Measurements from ENCODE around the gene ARHGAP6.
"Not testable (repeated sequence)": the region's sequence is repeated elsewhere in the genome, so short reads cannot be mapped to it uniquely, and the experiment has no call there.

Gene ARHGAP6

DNA sequence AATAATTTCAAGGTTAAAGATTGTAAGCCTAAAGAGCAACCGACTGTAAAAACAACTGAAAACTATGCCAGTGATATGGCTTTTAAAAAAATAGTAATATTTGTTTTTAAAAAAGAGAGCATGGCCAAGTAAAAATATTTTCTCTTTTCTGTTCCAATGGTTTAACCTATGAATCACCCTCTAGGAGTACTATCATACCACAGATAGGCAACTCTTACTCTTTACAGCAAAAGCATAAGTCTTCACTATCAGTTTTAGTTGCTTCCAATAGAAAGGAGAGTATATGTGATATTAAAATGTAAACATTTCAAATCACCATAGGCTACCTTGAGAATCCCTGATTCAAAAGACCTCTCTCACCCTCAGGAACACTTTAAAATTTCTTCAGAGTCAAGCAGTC, 269.9 kb downstream of the ARHGAP6 start:
- no peak for DNase-seq (ENCODE audit: low read depth)

DNA sequence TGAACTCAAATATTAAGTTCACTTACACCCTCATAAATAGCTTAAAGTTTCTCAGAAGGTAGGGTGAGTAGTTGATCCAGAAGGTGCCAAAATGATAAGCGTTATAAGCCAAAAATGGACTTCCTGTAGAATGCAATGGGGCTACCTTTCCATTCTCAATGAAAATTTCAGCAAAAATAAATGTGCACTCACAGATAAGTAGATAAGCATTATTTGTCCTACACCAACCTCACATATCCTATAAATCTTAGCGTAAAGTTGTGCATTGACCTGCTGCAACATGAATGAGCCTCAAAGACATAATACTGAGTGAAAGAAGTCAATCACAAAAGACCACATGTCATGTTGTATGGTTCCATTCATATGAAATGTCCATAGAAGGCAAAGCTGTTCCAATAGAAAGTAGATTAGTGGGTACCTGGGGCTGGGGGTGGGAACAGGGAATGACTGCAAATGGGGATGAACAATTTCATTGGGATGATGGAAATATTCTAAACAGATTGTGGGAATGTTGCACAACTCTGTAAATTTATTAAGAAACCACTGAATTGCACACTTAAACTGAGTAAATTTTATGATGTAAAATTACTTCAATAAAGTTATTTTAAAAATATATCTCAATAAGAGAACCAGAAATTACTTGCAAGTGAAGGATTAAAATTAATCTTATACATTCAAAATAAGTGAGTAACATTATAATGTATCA, 271.6 kb downstream of the ARHGAP6 start:
- no peak for DNase-seq (ENCODE audit: low read depth)

DNA sequence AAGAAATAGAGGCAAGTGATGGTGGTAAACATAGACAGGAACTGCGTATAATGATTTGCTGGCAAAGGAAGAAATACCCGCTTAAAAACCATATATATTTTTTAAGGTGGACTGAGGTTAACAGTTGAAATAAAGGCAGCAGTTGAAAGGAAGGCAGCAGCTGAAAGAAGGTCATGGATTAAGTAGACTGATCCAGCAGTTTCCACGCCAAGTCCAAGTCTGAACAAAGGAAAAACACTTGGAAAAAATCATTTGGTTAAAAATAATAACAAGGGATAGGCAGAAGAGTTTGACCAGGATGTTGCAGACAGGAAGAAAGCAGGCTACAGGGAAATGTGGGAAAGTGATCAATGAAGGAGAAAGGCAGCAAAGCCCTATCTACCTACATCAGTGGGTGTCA, 278.9 kb downstream of the ARHGAP6 start:
- no peak for DNase-seq (ENCODE audit: low read depth)

DNA sequence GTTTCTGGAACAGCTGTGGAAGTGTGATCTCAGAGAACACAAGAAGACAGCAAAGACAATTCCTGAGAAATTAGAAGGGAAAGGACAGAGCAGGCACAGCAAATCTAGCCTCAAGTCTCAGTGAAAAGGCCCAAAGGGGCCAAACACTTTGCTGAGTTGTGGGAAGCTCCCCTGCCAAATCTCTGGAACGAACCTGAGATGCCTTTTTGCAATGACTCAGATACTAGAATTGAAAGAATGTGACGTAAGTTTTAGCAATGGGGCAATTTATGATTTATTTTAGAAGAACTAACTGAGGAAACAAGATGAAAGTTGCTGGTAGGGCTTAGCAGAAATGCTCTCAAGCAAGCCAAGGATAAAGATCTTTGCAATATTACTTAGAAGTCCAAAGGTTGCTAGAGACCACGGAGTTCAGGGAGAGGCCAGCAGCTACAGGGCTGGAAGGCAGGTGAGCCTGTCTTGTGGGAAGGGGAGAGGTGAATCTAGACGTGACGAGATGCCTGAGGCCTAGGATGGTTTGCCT, 279.7 kb downstream of the ARHGAP6 start:
- DNase-seq (ENCODE audit: low read depth): no peak

DNA sequence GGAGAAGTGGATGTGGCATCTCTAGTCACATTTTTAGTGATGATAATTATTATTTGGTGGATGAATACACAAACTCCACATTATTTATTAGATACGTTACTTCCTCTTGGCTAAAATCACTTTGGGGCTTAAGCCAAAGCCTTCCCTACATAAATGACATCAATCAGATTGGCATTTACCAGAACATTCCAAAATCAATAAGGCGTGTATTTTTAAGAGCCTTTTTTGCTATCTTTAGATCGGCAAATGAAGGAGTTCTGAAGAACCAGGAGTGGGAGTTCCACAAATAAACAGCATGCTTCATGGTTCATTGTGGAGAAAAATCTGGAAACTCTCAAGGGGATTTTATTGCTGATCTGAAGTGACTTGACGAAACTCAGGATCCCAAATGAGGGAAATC, 282.8 kb downstream of the ARHGAP6 start:
- DNase-seq (ENCODE audit: low read depth): no peak

DNA sequence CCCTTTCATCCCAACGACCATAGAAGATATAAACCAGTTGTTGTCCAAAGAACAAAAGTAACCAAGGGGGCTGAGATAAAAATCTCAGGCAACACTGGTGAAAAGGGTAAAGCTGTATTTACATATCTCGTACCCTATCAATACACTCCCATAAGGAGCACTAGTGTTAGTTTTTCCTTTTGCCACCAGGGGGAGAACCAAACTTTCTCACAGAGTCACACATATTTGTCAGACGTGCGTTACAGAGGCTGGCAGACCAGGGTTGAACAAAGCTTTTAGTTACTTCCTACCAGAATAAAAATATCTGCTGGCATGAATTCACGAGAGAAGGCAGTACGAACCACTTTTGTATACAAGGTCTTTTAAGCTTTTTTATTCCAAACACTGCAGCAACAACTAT, 284.3 kb downstream of the ARHGAP6 start:
- no peak for DNase-seq (ENCODE audit: low read depth)

DNA sequence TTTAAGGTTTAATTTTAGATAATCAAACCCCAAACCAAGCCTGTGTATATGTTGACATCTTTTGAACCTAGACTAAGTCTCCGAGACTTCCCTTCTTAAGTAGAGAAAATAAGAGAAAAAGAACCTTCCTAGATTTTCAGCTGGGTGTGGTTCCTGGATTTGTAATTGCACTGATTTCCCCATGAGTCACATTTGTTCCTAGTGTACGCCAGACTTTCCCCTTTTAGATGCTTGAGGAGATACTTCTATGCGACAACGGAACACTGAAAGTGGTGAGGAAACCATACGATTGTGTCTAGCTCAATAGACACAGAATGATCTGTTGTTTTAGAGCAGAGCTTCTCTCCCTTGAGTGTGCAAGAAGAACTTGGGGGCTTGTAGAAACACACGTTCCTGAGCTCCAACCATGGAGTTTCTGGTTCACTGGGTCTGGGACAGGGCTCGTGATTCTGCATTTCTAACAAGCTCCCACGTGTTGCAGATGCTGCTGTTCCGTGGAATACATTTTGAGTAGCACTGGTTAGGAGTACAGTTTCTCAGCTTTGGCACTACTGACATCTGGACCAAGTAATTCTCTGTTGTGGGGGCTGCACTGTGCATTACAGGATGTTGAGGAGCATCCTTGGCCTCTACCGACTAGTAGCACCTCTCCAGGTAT, 285.4 kb downstream of the ARHGAP6 start:
- no peak for DNase-seq (ENCODE audit: low read depth)

DNA sequence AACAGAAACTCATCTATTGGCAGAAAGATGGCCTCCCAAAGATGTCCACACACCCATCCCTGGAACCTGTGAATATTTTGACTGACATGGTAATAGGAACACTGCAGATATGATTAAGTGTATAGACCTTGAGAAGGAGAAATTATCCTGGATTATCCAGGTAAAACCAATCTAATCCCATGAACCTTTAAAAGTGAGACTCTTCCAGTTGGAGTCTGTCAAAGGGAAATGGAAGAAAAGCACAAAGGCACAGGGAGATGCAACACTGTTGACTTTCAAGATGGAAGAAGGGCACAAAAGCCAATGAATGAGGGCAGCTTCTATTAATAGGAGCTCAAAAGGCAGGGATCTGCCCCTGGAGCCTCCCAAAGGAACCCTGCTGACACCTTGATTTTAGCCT, 289.6 kb downstream of the ARHGAP6 start:
- DNase-seq (ENCODE audit: low read depth): no peak

DNA sequence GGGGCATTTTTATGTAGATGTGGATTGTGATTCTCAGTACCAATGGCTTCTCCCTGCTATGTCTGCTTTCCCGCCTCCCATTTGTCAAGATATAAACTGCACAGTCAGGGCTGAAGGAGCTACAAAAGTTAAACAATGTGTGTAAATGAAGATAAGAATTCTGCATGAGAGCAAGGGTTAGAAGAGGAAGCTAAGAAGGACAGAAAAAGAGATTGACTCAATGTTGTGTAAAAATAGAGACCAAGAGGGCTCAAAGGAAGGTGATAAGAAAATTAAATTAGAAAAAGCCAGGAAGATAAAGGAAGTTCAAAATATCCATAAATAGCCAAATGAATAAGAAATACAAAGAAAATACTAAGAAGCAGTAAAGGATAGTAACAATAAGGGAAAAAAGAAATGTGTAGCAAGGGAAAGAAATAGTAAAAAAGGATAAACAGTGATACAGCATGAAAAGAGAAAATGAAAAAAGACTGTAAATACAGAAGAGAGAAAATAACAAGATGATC, 290.1 kb downstream of the ARHGAP6 start:
- no peak for DNase-seq (ENCODE audit: low read depth)

DNA sequence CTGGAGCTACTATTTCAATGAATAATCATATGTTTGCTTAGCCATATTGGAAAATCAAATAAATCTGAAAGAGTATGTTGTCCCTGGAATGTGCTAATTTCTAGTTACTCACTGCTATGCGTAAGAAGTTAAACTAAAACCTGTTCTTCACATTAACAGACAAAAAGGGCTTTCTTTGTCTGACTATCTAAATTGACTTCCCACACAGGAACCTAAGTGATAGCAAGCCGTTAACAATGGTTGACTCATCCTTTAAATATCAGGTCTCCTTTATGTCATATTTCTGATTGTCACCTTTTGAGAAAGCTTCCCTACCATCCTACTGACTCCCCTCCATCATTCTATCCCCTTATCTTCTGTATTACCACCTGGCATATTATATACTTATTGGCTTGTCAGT, 291.1 kb downstream of the ARHGAP6 start:
- no peak for DNase-seq (ENCODE audit: low read depth)

DNA sequence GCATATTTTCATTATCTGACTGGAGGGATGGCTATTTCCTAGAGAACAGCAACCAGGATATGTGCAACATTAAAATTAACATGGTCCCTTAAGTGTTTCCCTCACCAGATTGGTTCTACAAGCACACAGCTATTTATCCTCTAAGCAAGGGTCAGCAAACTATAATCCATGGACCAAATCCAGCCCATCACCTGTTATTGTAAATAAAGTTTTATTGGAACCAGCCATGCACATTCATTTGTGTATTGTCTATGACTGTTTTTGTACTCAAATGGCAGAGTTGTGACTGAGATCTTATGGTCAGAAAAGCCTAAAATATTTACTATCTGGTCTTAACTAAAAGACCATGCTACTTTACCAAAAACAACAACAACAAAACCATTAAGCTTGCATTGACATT, 294.6 kb downstream of the ARHGAP6 start:
- DNase-seq (ENCODE audit: low read depth): no peak

DNA sequence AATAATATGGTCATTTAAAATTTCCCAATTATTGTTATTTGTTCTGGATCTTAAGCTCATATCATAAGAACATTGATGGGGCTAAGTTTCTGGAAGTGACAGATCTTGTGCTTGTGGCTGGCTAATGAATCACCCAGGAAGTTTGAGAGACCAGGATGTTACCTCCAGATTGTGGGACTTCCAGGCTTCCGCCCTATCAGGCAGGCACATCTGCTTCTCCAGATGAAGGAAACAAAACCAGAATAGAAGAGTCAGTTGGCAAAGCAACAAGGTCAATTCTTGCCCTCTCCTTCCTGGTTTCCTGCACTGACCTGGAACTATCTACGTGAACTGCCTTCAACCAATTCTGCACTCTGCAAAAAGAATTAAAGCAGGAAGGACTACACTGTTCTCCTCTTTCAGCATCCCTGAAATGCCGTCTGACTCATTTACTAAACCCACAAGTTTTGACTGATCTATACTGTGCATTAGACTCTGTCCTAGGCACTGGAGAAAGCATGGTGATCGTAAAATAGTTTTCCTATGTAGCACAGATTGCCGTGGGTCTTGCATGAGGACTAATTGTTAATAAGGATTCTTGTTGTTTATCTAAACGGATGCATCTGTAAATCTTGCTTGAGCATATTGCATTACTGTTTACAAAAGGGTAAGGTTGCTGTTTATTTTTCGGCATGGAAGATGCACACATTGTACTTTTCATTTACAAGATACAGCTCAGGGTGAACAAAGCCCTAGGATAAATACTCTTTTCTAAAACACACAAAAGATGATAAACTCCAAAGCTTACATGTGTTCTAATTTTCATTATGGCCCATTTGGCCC, 297.9 kb downstream of the ARHGAP6 start:
- no peak for DNase-seq (ENCODE audit: low read depth)

DNA sequence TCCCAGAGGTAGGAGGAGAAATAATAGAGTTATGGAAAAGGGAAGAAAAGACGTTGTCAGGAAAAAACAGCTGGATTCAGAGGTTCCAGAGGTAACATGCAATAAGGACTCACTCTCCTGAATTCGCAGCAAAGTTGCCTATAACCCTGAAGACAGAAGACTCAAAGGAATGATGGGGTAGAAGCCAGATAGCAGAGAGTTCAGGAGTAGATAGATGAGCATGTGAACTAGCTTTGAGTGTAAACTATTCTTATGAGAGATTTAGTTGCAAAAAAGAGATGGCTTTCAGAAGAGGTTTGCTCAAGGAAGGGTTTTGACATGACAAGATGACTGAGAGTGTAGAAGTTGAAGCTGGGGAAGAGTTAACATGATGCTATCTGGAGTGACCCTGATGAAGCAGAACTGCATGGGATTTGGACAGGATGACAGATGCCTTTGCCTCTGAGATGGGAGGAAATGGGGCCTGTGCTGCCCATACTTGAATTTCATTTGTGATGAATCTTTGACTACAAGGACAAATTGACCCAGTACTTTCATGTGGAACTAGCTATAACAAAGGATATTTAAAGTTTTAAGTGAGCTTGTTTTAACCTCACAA, 298.6 kb downstream of the ARHGAP6 start:
- DNase-seq (ENCODE audit: low read depth): no peak

DNA sequence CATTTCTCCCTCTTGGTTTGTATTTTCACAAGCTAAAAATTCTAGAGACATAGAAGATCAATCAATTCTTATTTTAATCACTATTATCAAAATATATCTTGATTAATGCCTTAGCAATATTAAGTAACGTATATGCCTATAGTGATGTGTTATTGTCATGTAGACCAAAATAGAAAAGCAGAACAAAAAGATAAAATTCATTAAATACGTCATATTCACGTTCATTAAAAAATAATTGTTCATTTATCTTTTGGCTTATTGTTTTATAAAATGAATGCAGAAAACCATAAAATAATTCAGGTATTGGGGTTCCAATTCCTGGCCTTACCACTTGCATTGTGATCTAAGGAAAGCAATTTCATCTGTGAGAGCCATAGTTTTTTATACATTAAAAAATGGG, 300.3 kb downstream of the ARHGAP6 start:
- DNase-seq (ENCODE audit: low read depth): no peak

DNA sequence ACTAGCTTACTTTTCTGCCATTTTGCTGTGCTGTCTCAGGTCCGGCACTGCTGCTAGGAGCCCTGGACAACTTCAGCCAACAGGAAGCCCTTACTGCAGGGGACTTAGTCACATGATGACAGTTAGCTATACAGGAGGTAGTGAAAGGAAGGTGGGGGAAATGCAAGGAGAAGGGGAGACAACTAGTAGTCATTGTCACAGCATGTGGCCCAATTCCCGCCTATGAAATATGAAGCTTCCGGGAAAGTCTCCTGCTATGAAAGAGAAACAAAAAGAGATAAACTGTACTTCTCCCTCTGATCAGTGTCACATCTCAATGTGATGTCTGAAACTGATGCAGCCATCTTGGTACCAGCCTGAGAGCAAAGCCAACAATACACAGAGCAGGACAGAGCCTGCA, 300.9 kb downstream of the ARHGAP6 start:
- DNase-seq (ENCODE audit: low read depth): no peak

DNA sequence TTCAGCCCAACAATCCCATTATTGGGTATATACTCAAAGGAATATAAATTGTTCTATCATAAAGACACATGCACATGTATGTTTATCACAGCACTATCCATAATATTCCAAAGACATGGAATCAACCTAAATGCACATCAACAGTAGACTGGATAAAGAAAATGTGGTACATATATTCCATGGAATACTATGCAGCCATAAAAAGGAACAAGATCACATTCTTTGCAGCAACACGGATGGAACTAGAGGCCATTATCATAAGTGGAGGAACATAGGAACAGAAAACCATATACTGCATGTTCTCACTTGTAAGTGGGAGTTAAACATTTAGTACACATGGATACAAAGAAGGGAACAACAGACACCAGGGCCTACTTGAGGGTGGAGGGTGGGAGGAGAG, 301.9 kb downstream of the ARHGAP6 start:
- not testable (repeated sequence) for DNase-seq (ENCODE audit: low read depth)

DNA sequence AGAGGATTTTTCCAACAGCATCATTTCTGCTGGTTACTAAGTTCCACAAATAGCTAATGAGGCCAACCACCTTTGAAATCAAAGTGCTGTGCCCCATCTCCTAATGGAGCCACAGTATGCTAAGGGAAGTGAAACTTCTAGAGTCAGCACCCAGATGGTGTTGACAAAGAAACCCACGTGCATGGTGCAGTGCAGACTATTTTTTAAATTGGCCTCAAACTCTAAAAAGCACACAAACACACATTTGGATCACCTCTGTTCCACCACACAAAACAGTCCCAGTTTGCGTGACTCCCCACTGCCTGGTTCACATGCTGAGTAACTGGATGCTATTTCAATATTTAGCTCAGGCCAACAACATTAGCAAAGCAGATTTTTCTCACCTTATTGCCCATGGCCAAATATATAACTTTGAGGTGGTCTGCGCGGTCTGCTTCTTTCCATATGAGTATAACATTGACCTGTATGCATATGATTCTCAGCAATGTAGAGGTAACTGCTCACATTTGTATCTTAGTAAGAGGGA, 302.6 kb downstream of the ARHGAP6 start:
- DNase-seq (ENCODE audit: low read depth): no peak

DNA sequence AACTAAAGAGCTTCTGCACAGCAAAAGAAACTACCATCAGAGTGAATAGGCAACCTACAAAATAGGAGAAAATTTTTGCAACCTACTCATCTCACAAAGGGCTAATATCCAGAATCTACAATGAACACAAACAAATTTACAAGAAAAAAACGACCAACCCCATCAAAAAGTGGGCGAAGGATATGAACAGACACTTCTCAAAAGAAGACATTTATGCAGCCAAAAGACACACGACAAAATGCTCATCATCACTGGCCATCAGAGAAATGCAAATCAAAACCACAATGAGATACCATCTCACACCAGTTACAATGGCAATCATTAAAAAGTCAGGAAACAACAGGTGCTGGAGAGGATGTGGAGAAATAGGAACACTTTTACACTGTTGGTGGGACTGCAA, 304.1 kb downstream of the ARHGAP6 start:
- not testable (repeated sequence) for DNase-seq (ENCODE audit: low read depth)

DNA sequence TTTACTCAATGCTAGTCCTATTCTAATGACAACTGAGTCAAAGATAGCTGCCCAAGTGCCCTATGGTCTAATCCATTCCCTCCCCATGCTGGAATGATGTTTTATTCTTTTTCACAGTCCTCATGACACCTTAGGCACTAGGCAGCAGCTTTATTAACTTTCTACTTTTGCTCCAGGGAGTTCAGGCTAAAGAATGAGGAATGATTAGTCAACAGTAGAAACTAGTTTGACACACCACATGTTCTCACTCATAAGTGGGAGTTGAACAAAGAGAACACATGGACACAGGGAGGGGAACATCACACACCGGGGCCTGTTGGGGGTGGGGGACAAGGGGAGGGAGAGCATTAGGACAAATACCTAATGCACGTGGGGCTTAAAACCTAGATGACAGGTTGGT, 309.8 kb downstream of the ARHGAP6 start:
- DNase-seq (ENCODE audit: low read depth): not testable (repeated sequence)

DNA sequence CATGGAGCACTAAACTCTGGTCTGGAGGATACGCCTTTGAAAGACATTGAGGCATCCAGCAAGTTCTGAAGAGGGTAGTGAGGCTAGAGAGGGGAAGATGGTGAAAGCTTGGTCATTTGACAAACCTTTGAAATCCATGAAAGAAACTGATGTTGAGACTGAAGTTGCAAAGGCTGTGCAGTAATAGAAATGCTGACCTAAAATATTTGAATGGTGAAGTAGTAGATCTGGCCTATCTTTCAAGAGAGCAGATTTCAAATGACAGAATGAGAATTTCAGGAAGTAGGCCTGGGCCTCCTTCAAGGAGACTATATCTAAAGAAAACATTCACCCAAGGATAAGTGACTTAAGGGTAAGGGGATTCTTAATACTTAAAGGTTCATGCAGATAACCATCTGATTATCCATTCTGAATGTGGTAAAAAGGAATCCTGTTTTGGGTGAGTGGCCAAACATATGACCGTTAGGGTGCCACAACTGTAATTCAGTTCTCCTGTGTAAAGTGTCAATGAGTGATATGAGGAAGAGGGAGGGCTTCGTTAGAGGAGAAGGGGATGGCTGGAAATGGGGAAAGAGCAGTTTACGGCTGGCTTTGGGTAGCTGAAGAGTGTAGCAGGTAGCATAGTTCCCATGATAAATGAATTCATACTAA, 310.3 kb downstream of the ARHGAP6 start:
- DNase-seq (ENCODE audit: low read depth): no peak

DNA sequence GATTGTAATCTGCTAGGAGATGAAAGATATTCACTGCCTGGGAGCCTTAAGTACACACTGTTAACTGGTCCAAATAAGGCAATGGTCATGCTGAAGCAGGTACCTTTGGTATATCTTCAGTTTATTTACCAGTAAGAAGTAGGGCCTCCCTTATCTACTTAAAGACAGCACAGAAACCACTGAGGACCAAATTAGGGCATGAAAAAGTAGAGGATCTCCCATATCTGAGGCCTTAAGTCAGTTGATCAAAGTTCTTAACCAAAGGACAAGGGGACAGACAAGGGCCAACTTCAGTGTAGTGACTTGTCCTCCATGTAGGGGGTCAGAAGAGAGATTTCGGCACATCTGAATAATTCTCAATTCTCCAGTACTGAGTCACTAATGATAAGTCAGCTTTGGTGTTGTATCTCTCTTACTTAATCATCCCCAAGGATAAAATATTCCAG, 313.4 kb downstream of the ARHGAP6 start:
- no peak for DNase-seq (ENCODE audit: low read depth)
